ENCODE measurements around the gene KIF26B. TPM values are rescaled to one million over a fixed set of nuclear protein-coding genes. Genes with fewer than 3 reads are reported as not detected.

The KIF26B gene
- total RNA-seq, 6 experiments from 2014 or later, result 0.31 to 0.55 (median 0.35) TPM

- no peaks in the 10 kb centered on the region for H3K27me3 ChIP-seq
- WGBS (ENCODE audit: insufficient coverage, low coverage, low lambda C conversion rate, missing lambda C conversion rate), result 48% methylated on average over 6 of the region's 6 CpGs
- H3K36me3 ChIP-seq, result no peaks in the 10 kb centered on the region
- H3K27ac ChIP-seq, result no peak overlapping the region
- intact Hi-C loops (cut with DNase I), result no loop called here
- no peaks in the 10 kb centered on the region for H3K9me3 ChIP-seq
- TF ChIP-seq POLR2A (IDR thresholded peaks at IDR 0.05), result no peak
- no peak for TF ChIP-seq CTCF (IDR thresholded peaks at IDR 0.05)
- ATAC-seq (no peak), DNase-seq (no peak)
- H3K4me1 ChIP-seq, result no peaks in the 10 kb centered on the region
- no peak overlapping the region for H3K4me3 ChIP-seq
Observed at GRCh38 chr1:245483247-245483646, 328.5 kb downstream of the KIF26B start.

DNA sequence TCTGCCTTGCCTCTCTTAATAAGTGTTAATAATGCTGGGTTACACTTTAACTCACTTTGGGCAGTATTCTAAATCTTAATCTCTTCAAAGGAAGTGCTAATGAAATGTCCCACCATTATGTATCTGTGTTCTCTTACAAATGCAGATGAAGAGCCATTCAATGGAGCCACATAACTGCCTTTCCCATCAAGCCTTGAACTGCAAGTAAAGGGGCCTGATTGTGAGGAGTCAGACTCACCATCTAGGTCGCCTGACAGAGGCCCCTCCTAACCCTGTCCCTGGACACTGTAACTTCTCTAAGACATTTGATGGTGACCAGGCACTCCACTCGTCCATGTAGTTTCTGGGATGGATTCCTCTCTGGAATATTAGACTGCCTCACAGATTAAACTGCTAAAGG is 329.4 kb downstream of the KIF26B start:
- no peaks in the 10 kb centered on the region for H3K4me1 ChIP-seq
- no peak overlapping the region for H3K4me3 ChIP-seq
- H3K27ac ChIP-seq, result no peak overlapping the region
- no peak for TF ChIP-seq CTCF (IDR thresholded peaks at IDR 0.05)
- H3K36me3 ChIP-seq, result no peaks in the 10 kb centered on the region
- ATAC-seq, result no peak
- no peaks in the 10 kb centered on the region for H3K27me3 ChIP-seq
- no peaks in the 10 kb centered on the region for H3K9me3 ChIP-seq
- no peak for DNase-seq
- intact Hi-C loops (cut with DNase I), result no loop called here
- WGBS (ENCODE audit: insufficient coverage, low coverage, low lambda C conversion rate, missing lambda C conversion rate), result 35% methylated on average over 2 of the region's 2 CpGs

DNA sequence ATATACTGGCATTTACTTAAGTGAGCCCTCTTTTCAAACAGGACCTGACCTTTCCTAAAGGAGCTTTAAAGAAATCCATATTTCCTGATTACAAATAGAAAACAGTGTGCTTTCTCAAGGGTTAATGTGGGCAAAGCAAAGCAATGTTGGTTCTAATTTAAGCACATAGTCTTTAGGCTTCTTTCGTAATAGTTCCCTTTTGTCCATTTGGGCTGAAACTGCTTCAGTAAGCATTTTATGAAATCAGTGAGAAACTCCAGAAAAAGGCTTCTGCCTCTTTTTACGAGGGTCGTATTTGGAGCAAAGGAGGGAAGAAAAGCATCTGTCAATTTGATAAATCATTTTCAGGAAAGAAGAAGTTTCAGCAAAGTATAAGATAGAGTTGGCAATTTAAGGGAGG is 331.2 kb downstream of the KIF26B start:
- no peak for TF ChIP-seq CTCF (IDR thresholded peaks at IDR 0.05)
- no peak for TF ChIP-seq POLR2A (IDR thresholded peaks at IDR 0.05)
- no peak for DNase-seq
- Histone ChIP-seq H3K4me3 (no peak overlapping the region), H3K36me3 (no peaks in the 10 kb centered on the region), H3K27me3 (no peaks in the 10 kb centered on the region), H3K4me1 (no peaks in the 10 kb centered on the region), H3K27ac (no peak overlapping the region), H3K9me3 (no peaks in the 10 kb centered on the region)
- intact Hi-C loops (cut with DNase I), result no loop called here
- WGBS (ENCODE audit: insufficient coverage, low coverage, low lambda C conversion rate, missing lambda C conversion rate), result 10% methylated on average over 3 of the region's 3 CpGs
- ATAC-seq, result peak in 1 of 4 donors; percentile 37

GRCh38 chr1:245486775-245487470 is 332.1 kb downstream of the KIF26B start:
- TF ChIP-seq POLR2A (IDR thresholded peaks at IDR 0.05) (no peak), CTCF (IDR thresholded peaks at IDR 0.05) (no peak)
- intact Hi-C loops (cut with DNase I), result no loop called here
- Histone ChIP-seq H3K27me3 (no peaks in the 10 kb centered on the region), H3K4me3 (no peak overlapping the region), H3K4me1 (no peaks in the 10 kb centered on the region), H3K9me3 (no peaks in the 10 kb centered on the region), H3K36me3 (no peaks in the 10 kb centered on the region), H3K27ac (no peak overlapping the region)
- DNase-seq, result no peak
- 60% methylated on average over 8 of the region's 8 CpGs for WGBS (ENCODE audit: insufficient coverage, low coverage, low lambda C conversion rate, missing lambda C conversion rate)
- peak in 2 of 4 donors; percentile 44 to 47 for ATAC-seq
